GM19328 (cell line): Measurements from ENCODE around the gene PFN1.
A peak's percentile ranks its signal among the peaks of the same experiment; 100 is the strongest.

Experiments
- ATAC-seq: cut with Tn5 transposase; IDR thresholded peaks from one replicate; pipeline ENCODE4 v1.9.1; 2021; ENCODE audit warnings: mild to moderate bottlenecking, moderate library complexity; ENCODE audit not compliant: unreplicated experiment

The PFN1 gene

GRCh38 chr17:4948166-4948930 is at the start of gene PFN1:
PFN1 (minus strand) TSS chr17:4948530; CDS start chr17:4948394, 136 bp downstream.
- ATAC-seq = peak; percentile 15

- ATAC-seq = peak; percentile 80
Measured at GRCh38 chr17:4997302-4998026, 49.1 kb upstream of the PFN1 start, which contains the start of the genes INCA1 and KIF1C. INCA1 (minus strand) TSS chr17:4997522; CDS start chr17:4994437, 3,085 bp downstream. KIF1C (plus strand) TSS chr17:4997950; CDS start chr17:5000247, 2,297 bp downstream.

GRCh38 chr17:4994081-4994595 is 45.8 kb upstream of the PFN1 start:
- no peak for ATAC-seq

GRCh38 chr17:4987767-4988567 is 39.6 kb upstream of the PFN1 start:
- ATAC-seq = no peak

- peak; percentile 85 for ATAC-seq
Measured at GRCh38 chr17:4986951-4987766, 38.8 kb upstream of the PFN1 start, which contains the start of gene CAMTA2. CAMTA2 (minus strand) TSS chr17:4987675; CDS start chr17:4986222, 1,453 bp downstream.

- no peak for ATAC-seq
Measured at GRCh38 chr17:4986403-4986802, 38.1 kb upstream of the PFN1 start.

GRCh38 chr17:4982305-4982704 is 34.0 kb upstream of the PFN1 start:
- no peak for ATAC-seq

- ATAC-seq = no peak
Measured at GRCh38 chr17:4980644-4981216, 32.4 kb upstream of the PFN1 start.

- no peak for ATAC-seq
Measured at GRCh38 chr17:4978726-4979125, 30.4 kb upstream of the PFN1 start.

- no peak for ATAC-seq
Measured at GRCh38 chr17:4974115-4974670, 25.9 kb upstream of the PFN1 start.

- ATAC-seq = no peak
Measured at GRCh38 chr17:4973256-4974114, 25.2 kb upstream of the PFN1 start.

GRCh38 chr17:4972752-4973151 is 24.4 kb upstream of the PFN1 start:
- ATAC-seq = no peak

GRCh38 chr17:4972322-4972721 is 24.0 kb upstream of the PFN1 start:
- no peak for ATAC-seq

GRCh38 chr17:4971826-4972225 is 23.5 kb upstream of the PFN1 start:
- ATAC-seq = no peak

GRCh38 chr17:4970273-4970672 is 21.9 kb upstream of the PFN1 start:
- ATAC-seq = no peak

- no peak for ATAC-seq
Measured at GRCh38 chr17:4969551-4970173, 21.3 kb upstream of the PFN1 start.

GRCh38 chr17:4969047-4969550 is 20.8 kb upstream of the PFN1 start:
- ATAC-seq = no peak
